WTC11 (cell line): ENCODE measurements around the gene TCEA2.

Source experiments
- CBFB ChIP-seq: sonication (generic); formaldehyde crosslinking; IDR thresholded peaks from 2 replicates; pipeline ENCODE4 v1.8.1; 2022; ENCODE audit warnings: mild to moderate bottlenecking, low read depth, missing genetic modification reagents
- CREB1 ChIP-seq: sonication (generic); formaldehyde crosslinking; IDR thresholded peaks from 2 replicates; pipeline ENCODE4 v1.8.0; 2023; ENCODE audit warnings: mild to moderate bottlenecking, missing genetic modification reagents
- CTCF ChIP-seq: fragments of 200-600 bp; IDR thresholded peaks from 2 replicates; pipeline ENCODE4 v1.8.0; 2022; ENCODE audit warnings: antibody characterized with exemption
- FOXP1 ChIP-seq: sonication (generic); formaldehyde crosslinking; IDR thresholded peaks from 2 replicates; pipeline ENCODE4 v1.8.0; 2022; ENCODE audit warnings: missing genetic modification reagents, mild to moderate bottlenecking, moderate library complexity, borderline replicate concordance
- SOX15 ChIP-seq: fragments of 250-450 bp; sonication (Bioruptor Pico); IDR thresholded peaks from 2 replicates; pipeline ENCODE4 v1.9.0; 2021; ENCODE audit warnings: mild to moderate bottlenecking
- TP53 ChIP-seq: sonication (generic); formaldehyde crosslinking; IDR thresholded peaks from 2 replicates; pipeline ENCODE4 v1.8.1; 2023; ENCODE audit warnings: mild to moderate bottlenecking, missing genetic modification reagents
- USF2 ChIP-seq: sonication (generic); formaldehyde crosslinking; IDR thresholded peaks from 2 replicates; pipeline ENCODE4 v1.8.1; 2023; ENCODE audit warnings: mild to moderate bottlenecking, missing genetic modification reagents, moderate library complexity
- ZNF317 ChIP-seq: sonication (generic); formaldehyde crosslinking; IDR thresholded peaks from 2 replicates; pipeline ENCODE4 v1.8.1; 2023; ENCODE audit warnings: low read depth, mild to moderate bottlenecking, moderate library complexity, missing genetic modification reagents, borderline replicate concordance
- ZNF416 ChIP-seq: fragments of 250-450 bp; sonication (Bioruptor Pico); IDR thresholded peaks from 2 replicates; pipeline ENCODE4 v1.9.0; 2021; ENCODE audit warnings: mild to moderate bottlenecking, inconsistent platforms

GRCh38 chr20:64063389-64064144 lies 569 bp downstream of the TCEA2 start:
- TF ChIP-seq CTCF = no peak
- no peak for TF ChIP-seq ZNF317
- no peak for TF ChIP-seq CREB1
- no peak for TF ChIP-seq TP53
- no peak; the same call in 1 of the 2 replicates for TF ChIP-seq FOXP1 (CRISPR knock-in tag)
- TF ChIP-seq CBFB (CRISPR knock-in tag) = no peak
- no peak for TF ChIP-seq USF2
- TF ChIP-seq SOX15 (CRISPR knock-in tag) = no peak
- no peak for TF ChIP-seq ZNF416 (CRISPR knock-in tag)
